ENCODE measurements around the gene LDLRAD4. TPM values are rescaled to one million over a fixed set of nuclear protein-coding genes. Genes with fewer than 3 reads are reported as not detected.

LDLRAD4 gene
- total RNA-seq, 4 donors from 2014 or later, result 2.7 to 22.5 (median 10.8) TPM

- peak in 1 of 2 donors; percentile 23 for DNase-seq (ENCODE audit: low spot score in 2 of 2)
- no peak overlapping the region for H3K4me3 ChIP-seq (ENCODE audit: low read depth, poor library complexity, severe bottlenecking)
- 86 to 91% methylated on average over 11 of the region's 11 CpGs for WGBS, 2 donors
- TF ChIP-seq POLR2A (IDR thresholded peaks at IDR 0.05) (no peak), CTCF (IDR thresholded peaks at IDR 0.05) (no peak)
- intact Hi-C loops (cut with DNase I; ENCODE audit: low total_unique reads), result no loop called here
Measured at GRCh38 chr18:13409997-13410396, 191.4 kb downstream of the LDLRAD4 start.

DNA sequence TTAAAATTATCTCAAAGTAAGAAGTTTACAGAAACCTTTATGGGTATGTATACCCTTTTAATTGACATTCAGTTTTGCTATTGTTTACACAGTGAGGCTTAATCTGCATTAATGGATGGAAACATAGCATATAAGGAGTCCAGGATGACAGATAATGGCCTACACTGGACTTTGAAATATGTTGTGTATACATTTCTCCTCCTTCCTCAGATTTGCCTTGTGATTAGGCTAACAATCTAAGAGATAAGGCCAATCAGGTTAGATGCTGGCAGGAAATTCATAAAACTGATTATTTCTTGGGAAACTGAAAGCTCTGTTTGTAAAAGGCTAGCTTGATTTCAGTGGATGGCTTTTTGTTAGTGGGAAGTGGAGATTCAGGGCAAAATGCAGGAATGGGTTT lies 191.9 kb downstream of the LDLRAD4 start:
- no peak for DNase-seq (ENCODE audit: low spot score in 2 of 2)
- H3K4me3 ChIP-seq (ENCODE audit: low read depth, poor library complexity, severe bottlenecking), result no peak overlapping the region
- intact Hi-C loops (cut with DNase I; ENCODE audit: low total_unique reads), result no loop called here
- TF ChIP-seq POLR2A (IDR thresholded peaks at IDR 0.05), result no peak
- no peak for TF ChIP-seq CTCF (IDR thresholded peaks at IDR 0.05)

- WGBS, 2 donors, result 94 to 100% methylated on average over 1 of the region's 1 CpG
- no peak for TF ChIP-seq POLR2A (IDR thresholded peaks at IDR 0.05)
- TF ChIP-seq CTCF (IDR thresholded peaks at IDR 0.05), result no peak
- no peak overlapping the region for H3K4me3 ChIP-seq (ENCODE audit: low read depth, poor library complexity, severe bottlenecking)
- intact Hi-C loops (cut with DNase I; ENCODE audit: low total_unique reads), result no loop called here
- no peak for DNase-seq (ENCODE audit: low spot score in 2 of 2)
Measured at GRCh38 chr18:13412017-13412416, 193.5 kb downstream of the LDLRAD4 start.

DNA sequence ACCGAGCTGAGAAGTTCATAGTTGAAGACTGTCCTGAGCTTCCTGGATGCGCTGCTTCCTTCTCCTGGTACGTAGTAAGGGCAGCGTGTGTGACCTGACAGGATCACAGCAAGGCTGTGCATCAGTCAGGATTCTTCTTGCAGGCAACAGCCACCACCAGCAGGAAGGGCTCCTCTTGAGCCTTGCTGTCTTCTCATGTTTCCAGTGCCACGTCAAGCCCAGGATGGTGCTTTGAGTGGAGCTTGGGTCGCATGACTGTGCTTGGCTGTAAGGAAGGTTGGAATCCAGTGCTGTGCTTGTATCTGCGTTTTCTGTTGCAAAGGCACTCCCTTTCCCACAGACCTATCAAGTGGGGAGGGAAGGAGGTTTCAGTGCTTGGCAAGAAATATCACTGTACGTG lies 194.3 kb downstream of the LDLRAD4 start:
- DNase-seq (ENCODE audit: low spot score in 2 of 2), result peak in 1 of 2 donors; percentile 40
- no peak overlapping the region for H3K4me3 ChIP-seq (ENCODE audit: low read depth, poor library complexity, severe bottlenecking)
- WGBS, 2 donors, result 81 to 85% methylated on average over 8 of the region's 8 CpGs
- no peak for TF ChIP-seq CTCF (IDR thresholded peaks at IDR 0.05)
- TF ChIP-seq POLR2A (IDR thresholded peaks at IDR 0.05), result no peak
- intact Hi-C loops (cut with DNase I; ENCODE audit: low total_unique reads), result no loop called here

- TF ChIP-seq POLR2A (IDR thresholded peaks at IDR 0.05) (no peak), CTCF (IDR thresholded peaks at IDR 0.05) (no peak)
- peak in 1 of 2 donors; percentile 21 for DNase-seq (ENCODE audit: low spot score in 2 of 2)
- 83 to 86% methylated on average over 2 of the region's 2 CpGs for WGBS, 2 donors
- no peak overlapping the region for H3K4me3 ChIP-seq (ENCODE audit: low read depth, poor library complexity, severe bottlenecking)
- intact Hi-C loops (cut with DNase I; ENCODE audit: low total_unique reads), result no loop called here
Measured at GRCh38 chr18:13414102-13414501, 195.5 kb downstream of the LDLRAD4 start.

GRCh38 chr18:13414521-13414920 lies 196.0 kb downstream of the LDLRAD4 start:
- peak in 1 of 2 donors; percentile 31 for DNase-seq (ENCODE audit: low spot score in 2 of 2)
- no peak overlapping the region for H3K4me3 ChIP-seq (ENCODE audit: low read depth, poor library complexity, severe bottlenecking)
- 64 to 71% methylated on average over 4 of the region's 4 CpGs for WGBS, 2 donors
- intact Hi-C loops (cut with DNase I; ENCODE audit: low total_unique reads), result no loop called here
- TF ChIP-seq CTCF (IDR thresholded peaks at IDR 0.05) (no peak), POLR2A (IDR thresholded peaks at IDR 0.05) (no peak)

Data from lower leg skin (tissue), 4 donors.